SK-N-SH (cell line): ENCODE results near the gene ADRA2B. TPM values are rescaled to one million over a fixed set of nuclear protein-coding genes. Genes with fewer than 3 reads are reported as not detected.

ENCODE experiments used
- CTCF ChIA-PET: fragments of 300-600, 350-600 bp; formaldehyde crosslinking; extraction: SDS; loops from one replicate; lab custom pipeline; 2021; lab: Yijun Ruan, JAX
- POLR2A ChIA-PET: fragments of 350-600 bp; sonication (Branson Sonifier 250); formaldehyde crosslinking; extraction: SDS; loops from one replicate; lab custom pipeline; 2020; ENCODE audit warnings: antibody characterized with exemption, inconsistent platforms; lab: Yijun Ruan, JAX
- DNase-seq: peaks from one replicate; pipeline ENCODE4 v3.0.0; 2012
- H2AFZ ChIP-seq: fragments of 200-600 bp; sonication (generic); 2 replicates; pipeline ENCODE4 v1.8.1; 2016; ENCODE audit warnings: antibody characterized with exemption, mild to moderate bottlenecking, low read depth
- H3F3A ChIP-seq: fragments of 200-600 bp; sonication (generic); replicated peaks from 2 replicates; pipeline ENCODE3; 2016; ENCODE audit warnings: antibody characterized with exemption, mild to moderate bottlenecking; ENCODE audit not compliant: insufficient read depth
- H3K27ac ChIP-seq, 2 experiments: fragments of 200-500 bp in 1 of 2; fragments of 200-600 bp in 1 of 2; sonication (Bioruptor generic) in 1 of 2; sonication (generic), shearing (Covaris generic) in 1 of 2; 2 replicates each; pipeline versions ENCODE4 v1.5.1 to v1.6.1; 2014 to 2016; ENCODE audit warnings: low read depth in 2 of 2, inconsistent platforms in 1 of 2, low read length in 1 of 2, mild to moderate bottlenecking in 1 of 2, mixed read lengths in 1 of 2
- H3K27me3 ChIP-seq: fragments of 200-600 bp; sonication (generic), shearing (Covaris generic); 2 replicates; pipeline ENCODE4 v1.6.1; 2016; ENCODE audit warnings: mixed run types; ENCODE audit not compliant: insufficient read depth
- H3K36me3 ChIP-seq, 2 experiments: fragments of 200-500 bp in 1 of 2; fragments of 200-600 bp in 1 of 2; sonication (Bioruptor generic) in 1 of 2; sonication (generic) in 1 of 2; replicated peaks in 1 of 2; 2 replicates each; pipeline versions ENCODE3 to v1.5.1; 2014 to 2016; ENCODE audit warnings: low read length in 1 of 2, mild to moderate bottlenecking in 1 of 2; ENCODE audit not compliant: insufficient read depth in 2 of 2, control insufficient read depth in 1 of 2
- H3K4me1 ChIP-seq, 2 experiments: fragments of 200-500 bp in 1 of 2; fragments of 200-600 bp in 1 of 2; sonication (Bioruptor generic) in 1 of 2; sonication (generic), shearing (Covaris generic) in 1 of 2; 2 replicates each; pipeline versions ENCODE4 v1.5.1 to v1.6.1; 2014 to 2016; ENCODE audit warnings: low read depth in 1 of 2, low read length in 1 of 2, mixed run types in 1 of 2; ENCODE audit not compliant: insufficient read depth in 2 of 2, control insufficient read depth in 1 of 2
- H3K4me2 ChIP-seq: fragments of 200-600 bp; sonication (generic), shearing (Covaris generic); 2 replicates; pipeline ENCODE4 v1.6.1; 2017; ENCODE audit warnings: mixed run types
- H3K4me3 ChIP-seq, 2 experiments: fragments of 200-500 bp in 1 of 2; fragments of 200-600 bp in 1 of 2; sonication (Bioruptor generic) in 1 of 2; sonication (generic), shearing (Covaris generic) in 1 of 2; 2 replicates each; pipeline versions ENCODE4 v1.5.1 to v1.8.1; 2014 to 2016; ENCODE audit warnings: low read depth in 2 of 2, inconsistent platforms in 1 of 2, low read length in 1 of 2, mild to moderate bottlenecking in 1 of 2, mixed read lengths in 1 of 2, moderate library complexity in 1 of 2
- H3K79me2 ChIP-seq: fragments of 200-600 bp; sonication (generic); 2 replicates; pipeline ENCODE4 v1.8.1; 2017; ENCODE audit warnings: mild to moderate bottlenecking; ENCODE audit not compliant: insufficient read depth
- H3K9ac ChIP-seq: fragments of 200-600 bp; sonication (generic); 2 replicates; pipeline ENCODE4 v1.6.1; 2017; ENCODE audit warnings: mixed run types
- H3K9me2 ChIP-seq: fragments of 200-600 bp; sonication (generic); 2 replicates; pipeline ENCODE4 v1.6.1; 2017; ENCODE audit warnings: mixed run types
- H3K9me3 ChIP-seq: fragments of 200-600 bp; sonication (generic); 2 replicates; pipeline ENCODE4 v1.6.1; 2017; ENCODE audit warnings: mixed run types, mild to moderate bottlenecking, moderate library complexity
- H4K20me1 ChIP-seq: fragments of 200-600 bp; sonication (generic); 2 replicates; pipeline ENCODE4 v1.6.1; 2017; ENCODE audit warnings: mild to moderate bottlenecking, mixed run types; ENCODE audit not compliant: insufficient read depth
- CHD2 ChIP-seq: fragments of 150-350 bp; IDR thresholded peaks from 2 replicates; pipeline ENCODE4 v1.6.1; 2018; ENCODE audit warnings: low read length; ENCODE audit not compliant: partially characterized antibody
- EP300 ChIP-seq, 2 experiments: IDR thresholded peaks; 2 replicates each; pipeline versions ENCODE4 v1.4.0 to v1.6.1; 2012; ENCODE audit warnings: borderline replicate concordance in 1 of 2, low read depth in 1 of 2, low read length in 1 of 2
- EZH2phosphoT487 ChIP-seq: fragments of 200-600 bp; sonication (generic); IDR thresholded peaks from 2 replicates; pipeline ENCODE4 v1.6.1; 2017; ENCODE audit warnings: low read depth, mixed run types, mild to moderate bottlenecking, antibody characterized with exemption, moderate library complexity, borderline replicate concordance
- FOXM1 ChIP-seq: IDR thresholded peaks from 2 replicates; pipeline ENCODE4 v1.4.0; 2012; ENCODE audit warnings: low read depth, mild to moderate bottlenecking
- MEF2A ChIP-seq: IDR thresholded peaks from 2 replicates; pipeline ENCODE4 v1.4.0; 2012; ENCODE audit warnings: low read depth, borderline replicate concordance
- MXI1 ChIP-seq: IDR thresholded peaks from 2 replicates; pipeline ENCODE4 v1.6.1; 2012; ENCODE audit warnings: mild to moderate bottlenecking, low read depth, low read length, improper control_type of control experiment
- NFIC ChIP-seq: IDR thresholded peaks from 2 replicates; pipeline ENCODE4 v1.4.0; 2012; ENCODE audit warnings: borderline replicate concordance
- RFX5 ChIP-seq: IDR thresholded peaks from 2 replicates; pipeline ENCODE4 v1.6.1; 2012; ENCODE audit warnings: mild to moderate bottlenecking, improper control_type of control experiment, low read length
- SMC3 ChIP-seq: IDR thresholded peaks from 2 replicates; pipeline ENCODE4 v1.6.1; 2012; ENCODE audit warnings: low read depth, low read length, improper control_type of control experiment
- TAF1 ChIP-seq: IDR thresholded peaks from 2 replicates; pipeline ENCODE4 v1.6.1; 2012; ENCODE audit warnings: low read depth, mild to moderate bottlenecking, low read length, moderate library complexity, borderline replicate concordance
- TEAD4 ChIP-seq: IDR thresholded peaks from 2 replicates; pipeline ENCODE4 v1.4.0; 2012; ENCODE audit warnings: mild to moderate bottlenecking, borderline replicate concordance; ENCODE audit not compliant: insufficient read depth
- YY1 ChIP-seq: IDR thresholded peaks from 2 replicates; pipeline ENCODE4 v1.4.0; 2012; ENCODE audit warnings: low read depth, mild to moderate bottlenecking
- WGBS: methylation state at CpG from one replicate; pipeline ENCODE4 v1.1.6; 2017; ENCODE audit warnings: low lambda C conversion rate; 5-methylcytosine and 5-hydroxymethylcytosine counted together
- polyA plus RNA-seq, 3 experiments: library from polyadenylated mRNA; depleted of rRNA; stranded (reverse); fragments of >200 nt; gene quantifications; 2 replicates each; pipeline ENCODE4 v1.2.3, GENCODE V29; 2012
- TF ChIP-seq, protein P1 (sequence below): fragments of 200-600 bp; sonication (generic); IDR thresholded peaks from 2 replicates; pipeline ENCODE4 v1.6.1; 2017; ENCODE audit warnings: antibody characterized with exemption, mild to moderate bottlenecking, moderate library complexity
- TF ChIP-seq, protein P2 (sequence below): IDR thresholded peaks from 2 replicates; pipeline ENCODE4; 2012

ADRA2B gene
- polyA plus RNA-seq, 1 of the 3 experiments (the other 2 are of a cell fraction) = not detected

GRCh38 chr2:96156011-96156820 lies 39.8 kb upstream of the ADRA2B start:
- no peak overlapping the region for H2AFZ ChIP-seq
- no peaks in the 10 kb centered on the region for H3F3A ChIP-seq
- no peaks in the 10 kb centered on the region for H3K79me2 ChIP-seq
- no peaks in the 10 kb centered on the region for H4K20me1 ChIP-seq
- H3K9me2 ChIP-seq = no peaks in the 10 kb centered on the region
- H3K9ac ChIP-seq = no peak overlapping the region
- peak; percentile 35 for DNase-seq
- H3K4me1 ChIP-seq = peaks cover 0 to 11% of the 10 kb centered on the region in 2 experiments; a peak in 1 of 4 replicates
- no peaks in the 10 kb centered on the region for H3K9me3 ChIP-seq
- H3K27ac ChIP-seq = no peak overlapping the region
- POLR2A ChIA-PET = no interaction called here
- no peak overlapping the region for H3K4me3 ChIP-seq
- TF ChIP-seq EZH2phosphoT487 = no peak
- no peak for TF ChIP-seq EP300 (IDR thresholded peaks at IDR 0.05; ENCODE audit: borderline replicate concordance in 1 of 2, low read depth in 1 of 2, low read length in 1 of 2)
- TF ChIP-seq FOXM1 = no peak
- no peak for TF ChIP-seq NFIC
- TF ChIP-seq TEAD4 = no peak
- TF ChIP-seq, protein P1, sequence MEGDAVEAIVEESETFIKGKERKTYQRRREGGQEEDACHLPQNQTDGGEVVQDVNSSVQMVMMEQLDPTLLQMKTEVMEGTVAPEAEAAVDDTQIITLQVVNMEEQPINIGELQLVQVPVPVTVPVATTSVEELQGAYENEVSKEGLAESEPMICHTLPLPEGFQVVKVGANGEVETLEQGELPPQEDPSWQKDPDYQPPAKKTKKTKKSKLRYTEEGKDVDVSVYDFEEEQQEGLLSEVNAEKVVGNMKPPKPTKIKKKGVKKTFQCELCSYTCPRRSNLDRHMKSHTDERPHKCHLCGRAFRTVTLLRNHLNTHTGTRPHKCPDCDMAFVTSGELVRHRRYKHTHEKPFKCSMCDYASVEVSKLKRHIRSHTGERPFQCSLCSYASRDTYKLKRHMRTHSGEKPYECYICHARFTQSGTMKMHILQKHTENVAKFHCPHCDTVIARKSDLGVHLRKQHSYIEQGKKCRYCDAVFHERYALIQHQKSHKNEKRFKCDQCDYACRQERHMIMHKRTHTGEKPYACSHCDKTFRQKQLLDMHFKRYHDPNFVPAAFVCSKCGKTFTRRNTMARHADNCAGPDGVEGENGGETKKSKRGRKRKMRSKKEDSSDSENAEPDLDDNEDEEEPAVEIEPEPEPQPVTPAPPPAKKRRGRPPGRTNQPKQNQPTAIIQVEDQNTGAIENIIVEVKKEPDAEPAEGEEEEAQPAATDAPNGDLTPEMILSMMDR = no peak
- TF ChIP-seq SMC3 = no peak
- no peak for TF ChIP-seq RFX5
- TF ChIP-seq CHD2 = no peak
- no peak for TF ChIP-seq MEF2A
- no peak for TF ChIP-seq MXI1
- TF ChIP-seq, protein P2, sequence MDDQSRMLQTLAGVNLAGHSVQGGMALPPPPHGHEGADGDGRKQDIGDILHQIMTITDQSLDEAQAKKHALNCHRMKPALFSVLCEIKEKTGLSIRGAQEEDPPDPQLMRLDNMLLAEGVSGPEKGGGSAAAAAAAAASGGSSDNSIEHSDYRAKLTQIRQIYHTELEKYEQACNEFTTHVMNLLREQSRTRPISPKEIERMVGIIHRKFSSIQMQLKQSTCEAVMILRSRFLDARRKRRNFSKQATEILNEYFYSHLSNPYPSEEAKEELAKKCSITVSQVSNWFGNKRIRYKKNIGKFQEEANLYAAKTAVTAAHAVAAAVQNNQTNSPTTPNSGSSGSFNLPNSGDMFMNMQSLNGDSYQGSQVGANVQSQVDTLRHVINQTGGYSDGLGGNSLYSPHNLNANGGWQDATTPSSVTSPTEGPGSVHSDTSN = no peak
- no peak for TF ChIP-seq TAF1
- TF ChIP-seq YY1 = no peak
- CTCF ChIA-PET = interaction anchor here (0.7 to 3.7 kb wide), 3 partner anchors 18 to 108 kb away, joined by 3 to 18 read pairs (median 6); no protein-coding TSS in a partner anchor
- H3K4me2 ChIP-seq = no peak overlapping the region
- 92% methylated on average over 7 of the region's 10 CpGs for WGBS
- H3K36me3 ChIP-seq = no peaks in the 10 kb centered on the region
- no peaks in the 10 kb centered on the region for H3K27me3 ChIP-seq
